CD4-positive, CD25-positive, alpha-beta regulatory T cell (primary cell): ENCODE data around the gene RORB. TPM values are rescaled to one million over a fixed set of nuclear protein-coding genes. Genes with fewer than 3 reads are reported as not detected.
"Not testable (repeated sequence)": the region's sequence is repeated elsewhere in the genome, so short reads cannot be mapped to it uniquely, and the experiment has no call there.

ENCODE experiments used
- ATAC-seq, 2 donors: fragments of 150-1000 bp; cut with Tn5 transposase; one replicate each; pipeline ENCODE4 v1.10.0; 2021; ENCODE audit warnings: low read depth in 2 of 2, moderate number of reproducible peaks in 2 of 2, moderate library complexity in 1 of 2
- DNase-seq, 3 donors: peaks; one replicate each; pipeline versions ENCODE4 v3.0.0 to v3.0.0-alpha.2; 2012 to 2022; ENCODE audit warnings: mixed read lengths in 1 of 3
- H3K27ac ChIP-seq: one replicate; pipeline ENCODE4 v1.7.0; 2013; ENCODE audit warnings: mild to moderate bottlenecking, low read length; ENCODE audit not compliant: insufficient read depth, poor library complexity, severe bottlenecking
- H3K27me3 ChIP-seq: one replicate; pipeline ENCODE4 v1.7.0; 2013; ENCODE audit warnings: low read length; ENCODE audit not compliant: control insufficient read depth, insufficient read depth
- H3K36me3 ChIP-seq: one replicate; pipeline ENCODE4 v1.7.0; 2013; ENCODE audit warnings: mild to moderate bottlenecking, low read length, moderate library complexity; ENCODE audit not compliant: control insufficient read depth, insufficient read depth
- H3K4me1 ChIP-seq: 2 replicates; pipeline ENCODE4 v1.7.0; 2013; ENCODE audit warnings: mild to moderate bottlenecking, low read length; ENCODE audit not compliant: insufficient read depth, control insufficient read depth, poor library complexity, severe bottlenecking
- H3K4me3 ChIP-seq: one replicate; pipeline ENCODE4 v1.7.0; 2013; ENCODE audit warnings: low read depth, mild to moderate bottlenecking, low read length, moderate library complexity
- H3K9me3 ChIP-seq, 2 experiments: 1 replicate in 1 of 2; 2 replicates in 1 of 2; pipeline ENCODE4 v1.7.0; 2013; ENCODE audit warnings: low read length in 2 of 2, mild to moderate bottlenecking in 1 of 2, moderate library complexity in 1 of 2; ENCODE audit not compliant: control insufficient read depth in 2 of 2
- H3K27ac Mint-ChIP-seq, 3 donors: one replicate each; pipeline ENCODE4 v1.8.0; 2020 to 2022; ENCODE audit warnings: mild to moderate bottlenecking in 3 of 3, mixed read lengths in 3 of 3, moderate library complexity in 2 of 3
- H3K27me3 Mint-ChIP-seq: one replicate; pipeline ENCODE4 v1.8.0; 2022; ENCODE audit warnings: mild to moderate bottlenecking, mixed read lengths
- H3K36me3 Mint-ChIP-seq: one replicate; pipeline ENCODE4 v1.8.0; 2020; ENCODE audit warnings: mixed read lengths
- H3K4me1 Mint-ChIP-seq, 4 donors: one replicate each; pipeline ENCODE4 v1.8.0; 2020 to 2022; ENCODE audit warnings: mixed read lengths in 4 of 4, mild to moderate bottlenecking in 1 of 4
- H3K4me3 Mint-ChIP-seq, 4 donors: one replicate each; pipeline ENCODE4 v1.8.0; 2020 to 2022; ENCODE audit warnings: mild to moderate bottlenecking in 4 of 4, mixed read lengths in 4 of 4, moderate library complexity in 3 of 4
- H3K9me3 Mint-ChIP-seq, 7 donors: one replicate each; pipeline ENCODE4 v1.8.0; 2020 to 2022; ENCODE audit warnings: mixed read lengths in 7 of 7, mild to moderate bottlenecking in 3 of 7, moderate library complexity in 2 of 7
- polyA plus RNA-seq, 4 donors: library from polyadenylated mRNA; unstranded; fragments of 300-500 nt; fragmentation: Illumina TruSeq; gene quantifications; one replicate each; pipeline ENCODE4 v1.2.3, GENCODE V29; 2021
- total RNA-seq: library from RNA; stranded (reverse); gene quantifications from one replicate; pipeline ENCODE4 v1.2.3, GENCODE V29; 2022

The RORB gene
- total and polyA plus RNA-seq, 5 donors from 2014 or later, result not detected

- H3K27me3 Mint-ChIP-seq, result no peaks in the 10 kb centered on the region
- H3K4me3 Mint-ChIP-seq, result no peak overlapping the region
- no peaks in the 10 kb centered on the region for H3K4me1 ChIP-seq
- H3K4me3 ChIP-seq, result no peak overlapping the region
- no peaks in the 10 kb centered on the region for H3K27me3 ChIP-seq
- H3K36me3 Mint-ChIP-seq, result no peaks in the 10 kb centered on the region
- H3K9me3 ChIP-seq, result no peaks in the 10 kb centered on the region
- H3K9me3 Mint-ChIP-seq, result peaks cover 0 to 3% (median 0%) of the 10 kb centered on the region in 7 donors
- DNase-seq, result no peak
- ATAC-seq, result no peak
- no peaks in the 10 kb centered on the region for H3K36me3 ChIP-seq
- no peak overlapping the region for H3K27ac Mint-ChIP-seq
- H3K27ac ChIP-seq, result no peak overlapping the region
- H3K4me1 Mint-ChIP-seq, result no peaks in the 10 kb centered on the region
Measured at GRCh38 chr9:74517188-74517587, 20.1 kb downstream of the RORB start.

GRCh38 chr9:74519419-74519818, 22.3 kb downstream of the RORB start:
- Mint-ChIP-seq H3K9me3 (peaks cover 0 to 3% (median 0%) of the 10 kb centered on the region in 7 donors), H3K27ac (no peak overlapping the region)
- H3K4me1 ChIP-seq, result no peaks in the 10 kb centered on the region

GRCh38 chr9:74521009-74521408, 23.9 kb downstream of the RORB start:
- H3K4me1 Mint-ChIP-seq, result no peaks in the 10 kb centered on the region
- DNase-seq, result no peak
- H3K27ac ChIP-seq, result no peak overlapping the region
- no peaks in the 10 kb centered on the region for H3K27me3 Mint-ChIP-seq
- no peaks in the 10 kb centered on the region for H3K27me3 ChIP-seq
- peaks cover 0 to 2% (median 0%) of the 10 kb centered on the region in 7 donors for H3K9me3 Mint-ChIP-seq
- no peaks in the 10 kb centered on the region for H3K36me3 Mint-ChIP-seq
- no peak overlapping the region for H3K4me3 Mint-ChIP-seq
- H3K4me1 ChIP-seq, result no peaks in the 10 kb centered on the region
- H3K27ac Mint-ChIP-seq, result no peak overlapping the region
- no peak overlapping the region for H3K4me3 ChIP-seq
- H3K36me3 ChIP-seq, result no peaks in the 10 kb centered on the region
- H3K9me3 ChIP-seq, result no peaks in the 10 kb centered on the region
- ATAC-seq, result no peak

More at GRCh38 chr9:74519419-74519818, 22.3 kb downstream of the RORB start:
- Histone ChIP-seq H3K36me3 (no peaks in the 10 kb centered on the region), H3K9me3 (no peaks in the 10 kb centered on the region), H3K4me3 (no peak overlapping the region), H3K27ac (no peak overlapping the region), H3K27me3 (no peaks in the 10 kb centered on the region)
- H3K4me1 Mint-ChIP-seq, result no peaks in the 10 kb centered on the region
- no peaks in the 10 kb centered on the region for H3K27me3 Mint-ChIP-seq
- no peaks in the 10 kb centered on the region for H3K36me3 Mint-ChIP-seq
- H3K4me3 Mint-ChIP-seq, result no peak overlapping the region
- ATAC-seq, result no peak
- DNase-seq, result no peak

- Mint-ChIP-seq H3K9me3 (peaks cover 0 to 2% (median 0%) of the 10 kb centered on the region in 7 donors), H3K27ac (no peak overlapping the region), H3K36me3 (no peaks in the 10 kb centered on the region), H3K4me3 (no peak overlapping the region), H3K27me3 (no peaks in the 10 kb centered on the region), H3K4me1 (no peaks in the 10 kb centered on the region)
- Histone ChIP-seq H3K27ac (no peak overlapping the region), H3K9me3 (no peaks in the 10 kb centered on the region), H3K36me3 (no peaks in the 10 kb centered on the region), H3K4me3 (no peak overlapping the region), H3K4me1 (no peaks in the 10 kb centered on the region), H3K27me3 (no peaks in the 10 kb centered on the region)
- ATAC-seq (no peak), DNase-seq (no peak)
Measured at GRCh38 chr9:74524289-74524688, 27.2 kb downstream of the RORB start.

GRCh38 chr9:74526215-74526614, 29.1 kb downstream of the RORB start:
- ATAC-seq (no peak), DNase-seq (no peak)
- Histone ChIP-seq H3K4me3 (no peak overlapping the region), H3K36me3 (no peaks in the 10 kb centered on the region), H3K4me1 (no peaks in the 10 kb centered on the region), H3K9me3 (no peaks in the 10 kb centered on the region), H3K27me3 (no peaks in the 10 kb centered on the region), H3K27ac (no peak overlapping the region)
- no peaks in the 10 kb centered on the region for H3K36me3 Mint-ChIP-seq
- H3K27ac Mint-ChIP-seq, result peak overlapping the region in 1 of 3 donors; percentile 87
- no peaks in the 10 kb centered on the region for H3K27me3 Mint-ChIP-seq
- H3K4me3 Mint-ChIP-seq, result no peak overlapping the region
- H3K4me1 Mint-ChIP-seq, result no peaks in the 10 kb centered on the region
- H3K9me3 Mint-ChIP-seq, result peaks cover 0 to 3% (median 0%) of the 10 kb centered on the region in 7 donors

GRCh38 chr9:74527718-74528117, 30.6 kb downstream of the RORB start:
- Histone ChIP-seq H3K9me3 (no peaks in the 10 kb centered on the region), H3K36me3 (no peaks in the 10 kb centered on the region), H3K27ac (no peak overlapping the region), H3K27me3 (no peaks in the 10 kb centered on the region), H3K4me1 (no peaks in the 10 kb centered on the region), H3K4me3 (no peak overlapping the region)
- Mint-ChIP-seq H3K27me3 (no peaks in the 10 kb centered on the region), H3K27ac (no peak overlapping the region), H3K4me1 (no peaks in the 10 kb centered on the region), H3K36me3 (no peaks in the 10 kb centered on the region), H3K4me3 (no peak overlapping the region), H3K9me3 (peaks cover 0 to 3% (median 0%) of the 10 kb centered on the region in 7 donors)
- DNase-seq (no peak), ATAC-seq (no peak)

GRCh38 chr9:74528207-74528606, 31.1 kb downstream of the RORB start:
- Histone ChIP-seq H3K4me1 (no peaks in the 10 kb centered on the region), H3K27ac (no peak overlapping the region), H3K4me3 (no peak overlapping the region), H3K9me3 (no peaks in the 10 kb centered on the region), H3K36me3 (no peaks in the 10 kb centered on the region), H3K27me3 (no peaks in the 10 kb centered on the region)
- Mint-ChIP-seq H3K4me1 (no peaks in the 10 kb centered on the region), H3K36me3 (no peaks in the 10 kb centered on the region), H3K27me3 (no peaks in the 10 kb centered on the region), H3K9me3 (peaks cover 0 to 3% (median 0%) of the 10 kb centered on the region in 7 donors), H3K27ac (no peak overlapping the region), H3K4me3 (no peak overlapping the region)
- no peak for ATAC-seq
- no peak for DNase-seq

GRCh38 chr9:74530458-74530857, 33.3 kb downstream of the RORB start:
- H3K27ac ChIP-seq, H3K9me3 ChIP-seq, H3K4me1 Mint-ChIP-seq, H3K27me3 Mint-ChIP-seq, H3K4me3 Mint-ChIP-seq, H3K27ac Mint-ChIP-seq, H3K4me1 ChIP-seq, H3K27me3 ChIP-seq, H3K4me3 ChIP-seq, H3K9me3 Mint-ChIP-seq, DNase-seq, H3K36me3 ChIP-seq, ATAC-seq, H3K36me3 Mint-ChIP-seq: not testable (repeated sequence)
